DOHH2 (cell line): ENCODE measurements around the gene PHAF1.

Experiments
- CTCF ChIP-seq: fragments of 200-600 bp; sonication (generic); IDR thresholded peaks from one replicate; pipeline ENCODE4 v1.5.1; 2014; ENCODE audit warnings: antibody characterized with exemption, mild to moderate bottlenecking, low read depth, low read length; ENCODE audit not compliant: poor library complexity, severe bottlenecking
- EZH2phosphoT487 ChIP-seq: fragments of 200-600 bp; sonication (generic); IDR thresholded peaks from 2 replicates; pipeline ENCODE4 v1.6.1; 2017; ENCODE audit warnings: borderline replicate concordance, mild to moderate bottlenecking, antibody characterized with exemption, low read length, moderate library complexity, mixed read lengths

GRCh38 chr16:67105881-67106280 lies 3.9 kb upstream of the PHAF1 start:
- no peak for TF ChIP-seq CTCF
- TF ChIP-seq EZH2phosphoT487: no peak
